K562 (cell line): ENCODE data around the gene GPR108. TPM values are rescaled to one million over a fixed set of nuclear protein-coding genes. Genes with fewer than 3 reads are reported as not detected.

Experiments used
- ATAC-seq: fragments of 200-7000 bp; cut with Tn5 transposase; 3 replicates; pipeline ENCODE4 v1.9.1; 2020; ENCODE audit warnings: moderate library complexity
- BruUV-seq: library from RNA; stranded (reverse); fragments of 400-500 nt; replicated peaks from 2 replicates; lab custom pipeline; 2021; lab: Mats Ljungman, UMichigan
- CTCF ChIA-PET: fragments of 300-600 bp; formaldehyde crosslinking; extraction: SDS; loops from one replicate; lab custom pipeline; 2021; ENCODE audit warnings: low intra/inter-chr PET ratio; lab: Yijun Ruan, JAX
- POLR2A ChIA-PET: fragments of 300-600, 350-650 bp; sonication (Branson Sonifier 250); formaldehyde crosslinking; extraction: SDS; loops from one replicate; lab custom pipeline; 2021; ENCODE audit warnings: antibody characterized with exemption, inconsistent platforms; lab: Yijun Ruan, JAX
- DNase-seq, 4 experiments: peaks; one replicate each; pipeline versions ENCODE4 v3.0.0 to v3.0.0-alpha.2; 2011 to 2018; ENCODE audit warnings: low spot score in 3 of 4, mixed read lengths in 3 of 4; ENCODE audit errors: extremely low read depth in 1 of 4
- FAIRE-seq: peaks from 2 replicates; lab custom pipeline; 2011; peaks lifted over from hg19 to GRCh38; lab: Jason Lieb, UNC
- H2AFZ ChIP-seq: 2 replicates; pipeline ENCODE4 v1.6.0; 2011; ENCODE audit warnings: low read depth, low read length, control low read depth, inconsistent platforms
- H3K27ac ChIP-seq: fragments of 200-600 bp; 3 replicates; pipeline ENCODE4 v1.8.0; 2011; ENCODE audit warnings: low read depth, mild to moderate bottlenecking, control low read depth, inconsistent platforms, low read length, moderate library complexity, mixed read lengths; ENCODE audit errors: extremely low read depth
- H3K27me3 ChIP-seq, 2 experiments: fragments of 300-600 bp in 1 of 2; 2 replicates in 1 of 2; 3 replicates in 1 of 2; pipeline versions ENCODE4 v1.6.0 to v1.8.0; 2011; ENCODE audit warnings: inconsistent platforms in 2 of 2, low read length in 2 of 2, mild to moderate bottlenecking in 1 of 2, mixed read lengths in 1 of 2, moderate library complexity in 1 of 2; ENCODE audit not compliant: control insufficient read depth in 2 of 2, insufficient read depth in 2 of 2
- H3K36me3 ChIP-seq: fragments of 300-600 bp; 3 replicates; pipeline ENCODE4 v1.8.0; 2011; ENCODE audit warnings: mild to moderate bottlenecking, low read length, inconsistent platforms; ENCODE audit not compliant: control insufficient read depth, insufficient read depth
- H3K4me1 ChIP-seq, 2 experiments: fragments of 200-600 bp in 1 of 2; replicated peaks in 1 of 2; 2 replicates in 1 of 2; 3 replicates in 1 of 2; pipeline versions ENCODE4 v1.5.1 to v1.8.0; 2011; ENCODE audit warnings: inconsistent platforms in 2 of 2, low read length in 2 of 2, mild to moderate bottlenecking in 1 of 2, mixed read lengths in 1 of 2, moderate library complexity in 1 of 2; ENCODE audit not compliant: control insufficient read depth in 2 of 2, insufficient read depth in 2 of 2
- H3K4me2 ChIP-seq: 2 replicates; pipeline ENCODE4 v1.6.1; 2011; ENCODE audit warnings: low read length, control low read depth, inconsistent platforms, mixed read lengths; ENCODE audit not compliant: insufficient read depth
- H3K4me3 ChIP-seq: fragments of 200-600 bp; sonication (generic), shearing (Covaris generic); 2 replicates; pipeline ENCODE4 v1.5.1; 2016; ENCODE audit warnings: control low read depth, inconsistent platforms
- H3K79me2 ChIP-seq: fragments of 200-600 bp; 3 replicates; pipeline ENCODE4 v1.8.0; 2011; ENCODE audit warnings: low read length, inconsistent platforms; ENCODE audit not compliant: control insufficient read depth, insufficient read depth
- H3K9ac ChIP-seq, 2 experiments: 2 replicates each; pipeline versions ENCODE4 v1.6.0 to v1.6.1; 2011; ENCODE audit warnings: low read depth in 2 of 2, low read length in 2 of 2, control low read depth in 1 of 2, inconsistent platforms in 1 of 2, mild to moderate bottlenecking in 1 of 2, mixed read lengths in 1 of 2; ENCODE audit not compliant: insufficient read depth in 1 of 2
- H3K9me1 ChIP-seq: one replicate; pipeline ENCODE4 v1.6.0; 2011; ENCODE audit warnings: inconsistent platforms, mild to moderate bottlenecking, low read length, moderate library complexity; ENCODE audit not compliant: control insufficient read depth, insufficient read depth
- H3K9me3 ChIP-seq: replicated peaks from 2 replicates; pipeline ENCODE4 v1.5.1; 2011; ENCODE audit warnings: low read depth, low read length, inconsistent platforms; ENCODE audit not compliant: control insufficient read depth, insufficient read depth
- H4K20me1 ChIP-seq: replicated peaks from 2 replicates; pipeline ENCODE4 v1.6.1; 2011; ENCODE audit warnings: low read length, inconsistent platforms, mixed read lengths; ENCODE audit not compliant: control insufficient read depth, insufficient read depth
- CEBPB ChIP-seq: fragments of 450-650 bp; IDR thresholded peaks from 2 replicates; pipeline ENCODE4 v1.6.1; 2016; ENCODE audit warnings: missing genetic modification characterization, missing compliant biosample characterization
- ELF1 ChIP-seq: fragments of 200-800 bp; sonication (Bioruptor generic); IDR thresholded peaks from 2 replicates; pipeline ENCODE4 v1.6.1; 2016; ENCODE audit warnings: missing genetic modification characterization, missing compliant biosample characterization
- GATAD2B ChIP-seq: fragments of 450-650 bp; IDR thresholded peaks from 2 replicates; pipeline ENCODE4 v1.6.1; 2017; ENCODE audit warnings: mild to moderate bottlenecking, borderline replicate concordance
- NRF1 ChIP-seq, 2 experiments: fragments of 450-650 bp; IDR thresholded peaks in 1 of 2; conservative IDR thresholded peaks in 1 of 2; 2 replicates each; pipeline ENCODE4 v1.6.1; 2014; ENCODE audit warnings: mild to moderate bottlenecking in 2 of 2
- WHSC1 ChIP-seq: IDR thresholded peaks from one replicate; pipeline ENCODE4 v1.6.1; 2012; ENCODE audit warnings: low read length, control low read depth, inconsistent platforms
- WGBS: fragments of 100-300 bp; shearing (Covaris generic); methylation state at CpG from one replicate; pipeline ENCODE4 v1.1.6; 2016; ENCODE audit warnings: low coverage, mixed read lengths; ENCODE audit not compliant: insufficient coverage; ENCODE audit errors: missing lambda C conversion rate; 5-methylcytosine and 5-hydroxymethylcytosine counted together
- in situ Hi-C: fragments of 300-500 bp; cut with MboI; formaldehyde crosslinking; loops from 4 replicates; pipeline ENCODE4 v1.15.0; 2018; ENCODE audit warnings: inconsistent platforms, mixed read lengths
- intact Hi-C: fragments of 100-400 bp; cut with micrococcal nuclease; formaldehyde crosslinking; loops from 2 replicates; pipeline ENCODE4 v1.14.2; 2022
- polyA plus RNA-seq, 8 experiments: library from polyadenylated mRNA; depleted of rRNA in 4 of 8; stranded (reverse) in 5 of 8; unstranded in 3 of 8; fragments of >200 nt; fragmentation: Nextera tagmentation in 2 of 8; fragmentation: Illumina TruSeq in 1 of 8; extraction: Ambion mirVana in 2 of 8; extraction: Trizol in 1 of 8; gene quantifications; 2 replicates each; pipeline versions ENCODE4 v1.2.1 to v1.2.3, GENCODE V29; 2011 to 2014; ENCODE audit warnings: inconsistent platforms in 1 of 8, missing spikeins in 1 of 8
- total RNA-seq, 7 experiments: library from RNA; depleted of rRNA in 6 of 7; stranded (reverse); fragments of >200 nt in 6 of 7; fragmentation: Illumina TruSeq in 2 of 7; extraction: Trizol in 2 of 7; gene quantifications; 2 replicates each; pipeline versions ENCODE4 v1.2.1 to v1.2.3, GENCODE V29; 2011 to 2021; ENCODE audit warnings: low replicate concordance in 1 of 7
- TF ChIP-seq, protein P1 (sequence below): fragments of 450-650 bp; IDR thresholded peaks from 2 replicates; pipeline ENCODE4 v1.6.1; 2016; ENCODE audit warnings: low read depth, mild to moderate bottlenecking, moderate library complexity
- TF ChIP-seq, protein P2 (sequence below): fragments of 250-450 bp; sonication (Bioruptor Pico); IDR thresholded peaks from 2 replicates; pipeline ENCODE4 v1.5.0; 2021; ENCODE audit warnings: mild to moderate bottlenecking, borderline replicate concordance

Gene GPR108
- total and polyA plus RNA-seq, 9 of the 15 experiments (the other 6 are each of a cell fraction or from before 2014, with no cell fraction given): 2.4 to 33.2 (median 24.4) TPM

DNA sequence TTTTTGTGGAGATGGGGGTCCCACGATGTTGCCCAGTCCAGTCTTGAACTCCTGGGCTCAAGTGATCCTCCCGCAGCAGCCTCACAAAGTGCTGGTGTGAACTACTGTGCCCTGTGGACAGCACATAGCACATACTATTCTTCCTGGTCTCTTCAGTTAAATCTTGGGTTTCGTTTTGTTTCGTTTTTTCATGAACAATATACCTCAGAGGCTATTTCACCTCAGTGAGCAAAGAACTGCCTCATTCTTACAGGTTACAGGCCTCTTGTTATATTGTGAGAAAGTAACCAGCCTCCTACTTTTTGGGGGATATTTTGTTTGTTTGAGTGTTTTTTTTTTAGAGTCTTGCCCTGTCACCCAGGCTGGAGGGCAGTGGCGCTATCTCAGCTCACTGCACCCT, 15.6 kb downstream of the GPR108 start:
- Histone ChIP-seq H4K20me1 (no peaks in the 10 kb centered on the region), H3K27ac (no peak overlapping the region), H3K36me3 (no peaks in the 10 kb centered on the region), H2AFZ (peak overlapping the region; percentile 61), H3K9me1 (no peaks in the 10 kb centered on the region), H3K27me3 (no peaks in the 10 kb centered on the region)
- POLR2A ChIA-PET: interaction anchor here (0.6 to 1.3 kb wide), 5 partner anchors 16 to 205 kb away, joined by 3 to 4 read pairs (median 3); partner anchors contain the start of gene GPR108
- WGBS: 29% methylated on average over 5 of the region's 5 CpGs
- in situ Hi-C loops: no loop called here
- FAIRE-seq: no peak
- TF ChIP-seq CEBPB (tag) (0 out of 2 replicates have a peak, but pooled peaks have one; percentile 1), ELF1 (tag) (0 out of 2 replicates have a peak, but pooled peaks have one; percentile 21), GATAD2B (no peak)
- TF ChIP-seq, protein P1, sequence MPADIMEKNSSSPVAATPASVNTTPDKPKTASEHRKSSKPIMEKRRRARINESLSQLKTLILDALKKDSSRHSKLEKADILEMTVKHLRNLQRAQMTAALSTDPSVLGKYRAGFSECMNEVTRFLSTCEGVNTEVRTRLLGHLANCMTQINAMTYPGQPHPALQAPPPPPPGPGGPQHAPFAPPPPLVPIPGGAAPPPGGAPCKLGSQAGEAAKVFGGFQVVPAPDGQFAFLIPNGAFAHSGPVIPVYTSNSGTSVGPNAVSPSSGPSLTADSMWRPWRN: no peak
- TF ChIP-seq, all 486 proteins: peak for 2
- peak overlapping the region in 1 of 2 experiments; percentile 22; a peak in 2 of 4 replicates for H3K9ac ChIP-seq
- H3K4me1 ChIP-seq: peaks cover 38 to 39% of the 10 kb centered on the region in 2 experiments
- intact Hi-C loops: no loop called here
- DNase-seq: no peak
- no peak overlapping the region for H3K4me3 ChIP-seq
- no peaks in the 10 kb centered on the region for H3K9me3 ChIP-seq
- H3K79me2 ChIP-seq: no peaks in the 10 kb centered on the region
- no peak overlapping the region; the same call in 1 of the 2 replicates for H3K4me2 ChIP-seq
- ATAC-seq: no peak
- BruUV-seq: no TSS peak
- CTCF ChIA-PET: no interaction called here

DNA sequence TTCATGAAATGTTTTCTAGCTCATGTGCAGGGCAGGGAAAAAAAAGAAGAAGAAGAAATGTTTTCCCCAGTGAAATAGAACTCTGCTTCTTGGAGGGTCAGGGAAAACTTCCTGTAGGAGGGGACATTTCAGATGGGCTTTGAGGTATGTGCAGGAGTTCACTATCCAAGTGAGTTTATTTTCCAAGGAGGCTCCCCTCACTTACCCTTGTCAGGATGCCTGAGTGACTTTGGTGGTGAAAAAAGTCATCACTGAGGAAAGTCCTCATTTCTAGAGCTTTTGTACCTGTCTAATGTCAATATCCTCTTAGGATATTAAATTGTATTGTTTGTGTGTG, 16.3 kb downstream of the GPR108 start:
- BruUV-seq: no TSS peak

More for the DNA sequence above, 16.3 kb downstream of the GPR108 start:
- Histone ChIP-seq H3K27me3 (no peaks in the 10 kb centered on the region), H3K79me2 (no peaks in the 10 kb centered on the region), H2AFZ (peak overlapping the region; percentile 49; the same call in 1 of the 2 replicates), H3K9me3 (no peaks in the 10 kb centered on the region), H3K4me2 (no peak overlapping the region), H3K4me3 (no peak overlapping the region), H3K36me3 (no peaks in the 10 kb centered on the region), H3K9me1 (no peaks in the 10 kb centered on the region), H4K20me1 (no peaks in the 10 kb centered on the region), H3K4me1 (peaks cover 38 to 39% of the 10 kb centered on the region in 2 experiments), H3K27ac (no peak overlapping the region), H3K9ac (no peak overlapping the region)
- ChIA-PET POLR2A (interaction anchor here (0.5 kb wide), 2 partner anchors 188 to 235 kb away, joined by 3 to 4 read pairs; no protein-coding TSS in a partner anchor), CTCF (no interaction called here)
- DNase-seq: no peak
- intact Hi-C loops: no loop called here
- no peak for TF ChIP-seq WHSC1
- 0 out of 4 replicates have a peak, but pooled peaks of 1 of the 2 experiments have one; percentile 17 for TF ChIP-seq NRF1 (conservative IDR thresholded peaks at IDR 0.05 in 1 of 2, IDR thresholded peaks at IDR 0.05 in 1 of 2)
- TF ChIP-seq, protein P2, sequence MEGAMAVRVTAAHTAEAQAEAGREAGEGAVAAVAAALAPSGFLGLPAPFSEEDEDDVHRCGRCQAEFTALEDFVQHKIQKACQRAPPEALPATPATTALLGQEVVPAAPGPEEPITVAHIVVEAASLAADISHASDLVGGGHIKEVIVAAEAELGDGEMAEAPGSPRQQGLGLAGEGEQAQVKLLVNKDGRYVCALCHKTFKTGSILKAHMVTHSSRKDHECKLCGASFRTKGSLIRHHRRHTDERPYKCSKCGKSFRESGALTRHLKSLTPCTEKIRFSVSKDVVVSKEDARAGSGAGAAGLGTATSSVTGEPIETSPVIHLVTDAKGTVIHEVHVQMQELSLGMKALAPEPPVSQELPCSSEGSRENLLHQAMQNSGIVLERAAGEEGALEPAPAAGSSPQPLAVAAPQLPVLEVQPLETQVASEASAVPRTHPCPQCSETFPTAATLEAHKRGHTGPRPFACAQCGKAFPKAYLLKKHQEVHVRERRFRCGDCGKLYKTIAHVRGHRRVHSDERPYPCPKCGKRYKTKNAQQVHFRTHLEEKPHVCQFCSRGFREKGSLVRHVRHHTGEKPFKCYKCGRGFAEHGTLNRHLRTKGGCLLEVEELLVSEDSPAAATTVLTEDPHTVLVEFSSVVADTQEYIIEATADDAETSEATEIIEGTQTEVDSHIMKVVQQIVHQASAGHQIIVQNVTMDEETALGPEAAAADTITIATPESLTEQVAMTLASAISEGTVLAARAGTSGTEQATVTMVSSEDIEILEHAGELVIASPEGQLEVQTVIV: no peak
- FAIRE-seq: no peak
- ATAC-seq: no peak
- in situ Hi-C loops: no loop called here
